ENCODE measurements around the gene PIP5KL1. TPM values are rescaled to one million over a fixed set of nuclear protein-coding genes. Genes with fewer than 3 reads are reported as not detected.

Gene PIP5KL1
- total RNA-seq, 4 donors from 2014 or later: 4.6 TPM; not detected in 3

GRCh38 chr9:127892831-127893230, 37.7 kb downstream of the PIP5KL1 start:
- Histone ChIP-seq H3K9me3 (peaks cover 0 to 8% of the 10 kb centered on the region in 2 donors), H3K27me3 (no peaks in the 10 kb centered on the region), H3K36me3 (peaks cover 0 to 37% (median 13%) of the 10 kb centered on the region in 4 donors), H3K4me1 (peaks cover 0 to 16% (median 14%) of the 10 kb centered on the region in 4 donors), H3K4me3 (no peak overlapping the region), H3K27ac (no peak overlapping the region)
- TF ChIP-seq CTCF (IDR thresholded peaks at IDR 0.05) (no peak), EP300 (IDR thresholded peaks at IDR 0.05; ENCODE audit: low read depth) (no peak), POLR2AphosphoS5 (IDR thresholded peaks at IDR 0.05) (no peak), POLR2A (IDR thresholded peaks at IDR 0.05) (no peak)
- 96% methylated on average over 6 of the region's 6 CpGs; no CpG with 5 or more reads in 1 of the 2 donors for WGBS, 2 donors (ENCODE audit: low coverage in 1 of 2)
- in situ Hi-C loops (cut with MboI; ENCODE audit: low pct_ligation_motif_present in 1 of 4, low pct_unique_long_range_greater_than_20kb in 1 of 4, low sequenced_read_pairs in 3 of 4): no loop called here
- DNase-seq: no peak
- intact Hi-C loops (cut with DNase I; ENCODE audit: low total_unique reads): no loop called here

GRCh38 chr9:127890053-127890452, 40.5 kb downstream of the PIP5KL1 start:
- H3K36me3 ChIP-seq: peaks cover 0 to 35% (median 17%) of the 10 kb centered on the region in 4 donors
- 80 to 85% methylated on average over 1 to 3 of the region's 3 CpGs for WGBS, 2 donors (ENCODE audit: low coverage in 1 of 2)
- no peak for TF ChIP-seq POLR2AphosphoS5 (IDR thresholded peaks at IDR 0.05)
- no peak for TF ChIP-seq POLR2A (IDR thresholded peaks at IDR 0.05)
- TF ChIP-seq CTCF (IDR thresholded peaks at IDR 0.05): no peak
- TF ChIP-seq EP300 (IDR thresholded peaks at IDR 0.05; ENCODE audit: low read depth): no peak
- H3K4me3 ChIP-seq: no peak overlapping the region
- no peaks in the 10 kb centered on the region for H3K4me1 ChIP-seq
- H3K27ac ChIP-seq: no peak overlapping the region
- intact Hi-C loops (cut with DNase I; ENCODE audit: low total_unique reads) (no loop called here), in situ Hi-C loops (cut with MboI; ENCODE audit: low pct_ligation_motif_present in 1 of 4, low pct_unique_long_range_greater_than_20kb in 1 of 4, low sequenced_read_pairs in 3 of 4) (no loop called here)
- DNase-seq: no peak
- H3K27me3 ChIP-seq: no peaks in the 10 kb centered on the region
- H3K9me3 ChIP-seq: peaks cover 0 to 8% of the 10 kb centered on the region in 2 donors

DNA sequence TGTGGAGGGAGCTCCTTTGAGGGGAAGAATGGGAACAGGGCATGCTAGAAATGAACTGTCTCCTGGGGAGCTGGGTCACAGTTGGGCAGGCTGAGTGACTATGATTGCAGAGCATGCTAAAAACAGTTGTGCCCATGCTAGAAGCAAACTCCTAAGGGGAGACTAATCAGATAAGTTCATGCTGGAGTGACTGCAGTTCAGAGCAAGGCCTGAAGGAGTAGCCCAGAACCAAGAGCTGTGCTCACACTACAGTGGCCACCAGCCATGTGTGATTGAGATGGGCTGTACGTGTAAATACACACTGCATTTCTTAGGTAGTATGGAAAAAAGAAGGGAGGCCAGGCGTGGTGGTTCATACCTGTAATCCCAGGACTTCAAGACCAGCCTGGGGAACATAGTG, 42.8 kb downstream of the PIP5KL1 start:
- Histone ChIP-seq H3K27ac (no peak overlapping the region), H3K4me3 (no peak overlapping the region), H3K4me1 (no peaks in the 10 kb centered on the region), H3K9me3 (peaks cover 0 to 2% of the 10 kb centered on the region in 2 donors), H3K27me3 (no peaks in the 10 kb centered on the region), H3K36me3 (peaks cover 0 to 13% (median 6%) of the 10 kb centered on the region in 4 donors)
- no peak for TF ChIP-seq CTCF (IDR thresholded peaks at IDR 0.05)
- TF ChIP-seq POLR2A (IDR thresholded peaks at IDR 0.05): no peak
- TF ChIP-seq EP300 (IDR thresholded peaks at IDR 0.05; ENCODE audit: low read depth): no peak
- TF ChIP-seq POLR2AphosphoS5 (IDR thresholded peaks at IDR 0.05): no peak
- no peak for DNase-seq
- 73 to 80% methylated on average over 2 of the region's 2 CpGs for WGBS, 2 donors (ENCODE audit: low coverage in 1 of 2)
- intact Hi-C loops (cut with DNase I; ENCODE audit: low total_unique reads): no loop called here
- in situ Hi-C loops (cut with MboI; ENCODE audit: low pct_ligation_motif_present in 1 of 4, low pct_unique_long_range_greater_than_20kb in 1 of 4, low sequenced_read_pairs in 3 of 4): no loop called here

DNA sequence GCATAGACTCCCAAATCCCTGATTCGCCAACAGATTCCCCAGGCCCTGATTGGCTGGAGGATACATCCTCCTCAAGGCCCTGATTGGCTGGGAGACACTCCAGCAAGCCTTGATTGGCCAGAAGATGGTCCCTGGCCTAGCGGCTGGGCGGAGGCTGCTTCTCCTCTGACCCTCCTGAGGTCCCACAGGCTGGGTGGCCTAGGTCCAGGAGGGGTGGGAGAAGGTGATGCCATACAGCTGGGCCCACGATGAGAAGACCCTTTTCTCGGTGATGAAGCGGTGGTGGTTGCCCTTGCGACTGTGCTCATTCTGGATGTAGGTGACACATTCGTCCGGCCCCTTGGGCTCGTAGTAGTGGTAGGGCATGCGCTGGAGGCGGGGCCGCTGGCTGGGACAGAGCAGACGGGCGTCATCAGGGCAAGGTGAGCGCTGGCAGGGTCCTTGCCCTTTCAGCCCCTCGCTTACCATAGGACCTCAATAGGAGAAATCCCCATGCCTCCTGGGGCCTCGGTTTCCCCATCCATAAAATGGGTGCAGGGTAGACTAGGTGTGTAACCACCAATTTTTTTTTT, 44.1 kb downstream of the PIP5KL1 start:
- in situ Hi-C loops (cut with MboI; ENCODE audit: low pct_ligation_motif_present in 1 of 4, low pct_unique_long_range_greater_than_20kb in 1 of 4, low sequenced_read_pairs in 3 of 4): no loop called here
- intact Hi-C loops (cut with DNase I; ENCODE audit: low total_unique reads): no loop called here
- TF ChIP-seq CTCF (IDR thresholded peaks at IDR 0.05): no peak
- no peak for TF ChIP-seq EP300 (IDR thresholded peaks at IDR 0.05; ENCODE audit: low read depth)
- no peak for TF ChIP-seq POLR2A (IDR thresholded peaks at IDR 0.05)
- no peak for TF ChIP-seq POLR2AphosphoS5 (IDR thresholded peaks at IDR 0.05)
- Histone ChIP-seq H3K27ac (no peak overlapping the region), H3K9me3 (no peaks in the 10 kb centered on the region), H3K4me1 (no peaks in the 10 kb centered on the region), H3K36me3 (peaks cover 0 to 12% (median 5%) of the 10 kb centered on the region in 4 donors), H3K27me3 (no peaks in the 10 kb centered on the region), H3K4me3 (no peak overlapping the region)
- DNase-seq: no peak
- 92 to 95% methylated on average over 4 to 18 of the region's 18 CpGs for WGBS, 2 donors (ENCODE audit: low coverage in 1 of 2)
